NCI-H1105 treated with DMSO at 0.1 percent for 48 hours (cell line): ENCODE measurements around the gene FLT1.

Experiments
- DNase-seq: peaks from one replicate; lab custom pipeline; 2025; lab: John Stamatoyannopoulos, UW

FLT1 gene

DNA sequence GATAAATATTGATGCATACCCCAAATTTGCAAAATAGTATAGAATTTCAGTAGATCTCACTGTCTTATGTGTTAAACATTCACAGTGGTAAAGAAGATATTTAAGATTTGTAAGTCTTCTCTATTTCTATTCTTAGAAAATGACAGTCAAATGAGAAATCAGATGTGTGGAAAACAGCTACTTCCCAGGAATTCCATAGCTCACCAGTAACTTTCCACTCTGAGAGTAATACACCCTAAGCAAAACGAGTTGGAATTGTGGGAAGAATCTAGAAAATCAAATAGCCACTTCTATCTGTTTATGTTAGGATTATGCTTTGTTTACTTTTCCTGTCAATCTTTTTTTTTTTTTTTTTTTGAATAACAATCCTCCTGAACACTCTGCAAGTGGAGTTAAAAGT is 69.1 kb downstream of the FLT1 start:
- no peak for DNase-seq

DNA sequence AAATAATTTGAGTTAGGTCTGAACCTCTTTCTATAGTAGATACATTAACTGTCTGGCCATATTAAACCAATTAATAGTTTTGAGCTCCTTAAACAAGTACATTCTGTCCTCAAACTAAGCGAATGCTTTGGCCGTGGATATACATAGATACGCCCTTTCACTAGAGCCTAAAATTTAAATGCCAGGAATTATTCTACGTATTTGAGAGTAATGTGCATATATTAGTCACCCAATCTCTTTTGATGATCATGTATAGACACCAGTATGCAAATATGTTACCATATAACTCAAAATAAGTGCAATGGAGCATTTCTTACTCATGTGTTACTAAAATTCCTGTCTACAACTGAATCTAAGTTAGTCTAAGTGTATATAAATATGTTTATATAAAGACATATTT is 70.4 kb downstream of the FLT1 start:
- DNase-seq: no peak

DNA sequence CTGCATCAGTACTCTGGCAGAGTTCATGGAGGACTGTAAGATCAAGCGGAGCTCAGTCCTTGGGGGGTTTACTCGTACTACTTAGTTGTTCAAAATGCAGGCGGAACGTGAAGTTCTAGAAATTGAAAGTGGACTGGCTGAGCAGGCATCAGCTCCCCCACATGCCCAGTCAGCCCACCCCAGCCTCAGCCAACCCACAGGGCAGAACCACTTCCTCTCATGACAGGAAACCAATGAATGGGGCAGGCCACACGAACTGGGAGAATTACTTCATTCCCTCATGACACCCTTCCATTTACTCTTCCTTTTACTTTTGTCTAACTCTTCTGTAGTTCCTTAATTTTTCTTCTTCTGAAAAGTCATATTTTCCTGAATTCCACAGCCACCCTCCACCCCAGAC is 71.9 kb downstream of the FLT1 start:
- no peak for DNase-seq

DNA sequence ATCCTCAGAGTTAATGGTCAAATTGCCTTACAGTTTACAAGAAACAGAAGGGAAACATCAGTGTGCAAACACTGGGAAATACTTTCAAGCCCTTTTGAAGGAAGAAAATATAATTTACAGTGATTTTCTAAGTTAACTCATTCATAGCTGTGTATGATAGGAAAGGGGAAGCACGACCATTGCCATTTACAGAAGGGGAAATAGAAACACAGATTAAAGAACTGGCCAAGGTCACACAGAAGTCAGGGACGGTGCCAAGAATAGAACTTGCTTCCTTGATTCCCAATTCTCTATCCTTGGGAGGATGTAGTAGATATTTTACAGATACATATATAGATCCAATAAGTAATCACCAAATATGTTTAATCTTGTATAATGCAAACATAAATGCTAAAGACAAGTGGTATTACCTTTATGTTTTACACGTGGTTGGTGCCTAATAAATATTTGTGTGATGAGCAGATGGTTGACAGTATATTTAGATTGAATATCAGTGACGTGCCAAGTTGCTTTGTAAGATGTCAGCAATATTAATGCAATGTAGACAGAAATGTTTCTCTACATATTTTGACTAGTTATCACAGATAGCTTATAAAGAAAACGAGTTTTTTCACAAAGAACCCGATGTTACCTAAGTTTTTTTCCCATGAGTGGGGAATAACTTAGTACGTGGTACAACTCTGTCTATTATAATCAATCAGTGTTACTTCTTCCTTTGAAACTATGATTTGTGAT is 73.1 kb downstream of the FLT1 start:
- no peak for DNase-seq

DNA sequence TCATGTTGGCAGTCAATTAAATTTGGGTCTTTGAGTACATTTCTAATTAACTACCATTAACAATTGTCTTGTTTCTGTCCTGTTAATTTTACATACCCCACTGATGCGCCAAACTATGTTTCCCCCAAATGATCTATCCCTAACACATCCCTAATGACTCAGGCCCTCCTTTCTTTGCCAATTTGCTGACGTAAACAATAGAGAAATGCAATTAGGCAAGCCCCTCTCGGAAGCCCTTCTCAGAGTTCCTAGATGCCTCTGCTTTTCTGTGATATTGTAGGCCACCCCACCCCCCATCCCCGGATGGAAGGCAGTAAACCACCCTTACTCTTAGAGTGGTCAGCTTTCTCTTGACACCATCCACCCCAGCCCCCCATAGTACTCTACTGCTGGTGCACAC is 74.2 kb downstream of the FLT1 start:
- DNase-seq: no peak

DNA sequence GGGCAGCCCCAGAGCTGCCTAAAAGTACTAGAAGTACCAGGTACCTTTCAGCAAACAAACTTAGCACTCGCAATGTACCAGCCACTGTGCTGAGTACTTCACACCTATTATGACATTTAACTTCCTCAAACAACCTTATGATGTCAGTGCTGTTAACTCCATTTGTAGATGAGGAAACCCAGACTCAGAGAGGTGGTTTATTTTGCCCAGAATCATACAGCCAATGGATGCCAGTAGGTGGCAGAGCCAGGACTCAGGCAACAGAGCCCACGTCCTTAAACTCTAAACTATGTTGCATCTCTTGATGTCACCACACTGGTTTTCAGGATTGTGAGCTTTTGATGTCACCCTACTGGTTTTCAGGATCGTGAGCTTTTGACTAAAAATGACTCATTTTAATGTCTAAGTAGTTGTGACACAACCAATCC is 78.9 kb downstream of the FLT1 start:
- DNase-seq: no peak

DNA sequence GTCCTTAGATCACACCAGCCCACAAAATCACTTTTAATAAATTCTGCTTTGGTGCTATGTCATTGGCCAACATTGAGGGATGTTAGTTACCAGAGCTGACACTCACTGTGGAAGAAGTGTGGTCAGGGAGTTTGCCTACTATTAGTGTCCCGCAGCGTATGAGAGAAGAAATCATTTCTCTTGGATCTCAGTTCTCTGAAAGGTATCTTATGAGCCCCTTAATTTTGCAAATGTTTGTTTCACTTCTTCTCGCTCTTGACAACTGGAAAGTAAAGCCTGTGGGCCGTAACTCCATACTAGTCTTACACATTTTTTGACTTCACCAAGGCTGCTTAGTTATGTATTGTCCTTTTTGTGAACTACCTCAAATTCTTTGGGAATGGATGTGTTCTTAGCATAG is 80.9 kb downstream of the FLT1 start:
- DNase-seq: no peak

DNA sequence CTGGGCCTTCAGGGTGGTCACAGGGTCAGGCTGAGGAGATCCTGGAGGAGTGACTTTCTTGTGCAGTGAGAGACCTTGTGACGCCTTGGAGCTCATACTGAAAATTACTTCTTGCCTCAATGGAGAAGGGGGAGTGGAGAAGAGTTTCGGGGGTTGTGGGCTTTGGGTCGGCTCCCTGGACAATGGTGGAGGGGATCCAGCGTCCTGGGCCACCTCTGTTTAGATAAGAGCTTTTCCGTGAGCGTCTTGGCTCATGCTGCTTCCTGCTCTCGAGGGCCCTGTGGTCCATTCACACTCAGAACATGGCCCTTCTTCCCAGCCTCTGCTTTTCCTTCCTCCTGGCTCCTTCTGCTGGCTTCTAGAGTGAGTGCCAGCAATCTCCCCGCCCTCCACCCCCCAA is 81.9 kb downstream of the FLT1 start:
- DNase-seq: no peak

DNA sequence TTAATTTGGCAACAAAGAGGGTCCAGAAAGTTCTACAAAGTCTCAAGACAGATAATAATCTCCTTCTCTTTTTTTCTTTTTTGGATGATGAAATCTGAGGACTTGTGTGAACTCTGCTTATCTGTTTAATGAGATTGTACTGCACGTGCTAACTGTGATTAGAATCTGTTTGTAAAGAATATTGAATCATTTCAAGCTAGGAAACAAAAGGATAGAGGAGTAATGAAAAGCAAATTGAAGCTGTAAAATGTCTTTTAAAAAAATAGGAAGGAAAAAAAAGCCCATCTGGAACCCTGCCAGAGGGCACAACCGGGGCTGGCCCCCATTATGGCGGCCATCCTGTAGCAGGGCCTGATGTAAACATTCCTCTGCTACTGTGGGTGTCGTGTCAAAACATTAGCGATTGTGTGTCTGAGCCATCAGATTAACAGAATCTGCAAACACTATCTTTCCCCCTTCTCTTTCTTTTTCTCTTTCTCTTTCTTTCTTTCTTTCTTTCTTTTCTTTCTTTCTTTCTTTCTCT is 83.0 kb downstream of the FLT1 start:
- DNase-seq: no peak

DNA sequence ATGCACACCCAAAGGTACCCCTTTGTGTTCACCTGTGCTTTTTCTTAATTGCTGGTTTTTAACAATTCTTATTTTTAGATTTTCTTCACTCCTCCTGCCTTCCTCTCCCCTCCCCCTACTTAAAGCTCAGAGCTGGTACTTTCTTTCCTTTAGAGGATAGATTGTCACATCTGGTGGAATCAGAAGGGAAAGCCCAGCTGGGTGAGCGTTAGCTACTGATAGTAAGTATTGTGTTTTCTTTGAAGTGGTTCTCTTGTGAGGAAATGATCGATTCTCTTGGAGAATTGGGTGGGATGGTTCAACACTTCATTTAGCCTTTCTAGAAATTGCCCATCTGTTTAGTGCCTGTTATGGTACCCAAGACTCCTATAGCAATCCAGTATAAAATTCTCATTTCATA is 84.8 kb downstream of the FLT1 start:
- DNase-seq: no peak

DNA sequence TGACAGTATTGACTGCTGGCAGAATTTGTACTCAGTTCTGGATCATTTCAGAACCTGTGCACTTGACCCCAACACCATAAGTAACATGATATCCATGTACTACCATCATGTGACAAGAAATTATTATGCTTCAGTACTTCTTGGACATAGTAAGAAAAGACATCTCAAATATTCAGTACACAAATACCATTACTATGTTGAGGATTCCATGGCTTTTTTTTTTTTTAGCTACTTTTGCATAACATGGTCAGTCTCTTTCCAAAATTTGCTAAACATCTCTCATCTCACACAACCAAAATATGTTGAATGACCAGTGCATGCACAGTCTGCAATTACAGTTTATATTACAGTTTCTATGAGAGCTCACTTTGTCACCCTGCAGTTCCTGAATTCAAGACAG is 85.3 kb downstream of the FLT1 start:
- DNase-seq: no peak

DNA sequence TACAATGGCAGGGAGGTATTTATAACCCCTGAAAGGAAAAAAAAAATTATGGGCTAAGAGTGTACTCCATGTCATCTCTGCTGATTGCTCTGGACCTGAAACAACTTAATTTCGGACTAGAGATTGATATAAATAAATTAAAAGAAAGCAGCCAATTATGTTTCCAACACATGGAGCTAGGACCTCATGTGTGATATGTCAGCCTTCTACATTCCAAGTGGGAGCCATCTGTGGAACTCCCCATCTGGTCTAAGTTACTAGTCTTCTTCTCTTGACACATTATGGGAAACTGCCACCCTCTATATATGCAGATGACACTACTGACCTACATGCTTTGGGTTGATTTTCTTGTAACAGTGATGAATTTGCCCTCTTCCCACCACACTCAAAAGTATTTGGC is 86.1 kb downstream of the FLT1 start:
- no peak for DNase-seq

DNA sequence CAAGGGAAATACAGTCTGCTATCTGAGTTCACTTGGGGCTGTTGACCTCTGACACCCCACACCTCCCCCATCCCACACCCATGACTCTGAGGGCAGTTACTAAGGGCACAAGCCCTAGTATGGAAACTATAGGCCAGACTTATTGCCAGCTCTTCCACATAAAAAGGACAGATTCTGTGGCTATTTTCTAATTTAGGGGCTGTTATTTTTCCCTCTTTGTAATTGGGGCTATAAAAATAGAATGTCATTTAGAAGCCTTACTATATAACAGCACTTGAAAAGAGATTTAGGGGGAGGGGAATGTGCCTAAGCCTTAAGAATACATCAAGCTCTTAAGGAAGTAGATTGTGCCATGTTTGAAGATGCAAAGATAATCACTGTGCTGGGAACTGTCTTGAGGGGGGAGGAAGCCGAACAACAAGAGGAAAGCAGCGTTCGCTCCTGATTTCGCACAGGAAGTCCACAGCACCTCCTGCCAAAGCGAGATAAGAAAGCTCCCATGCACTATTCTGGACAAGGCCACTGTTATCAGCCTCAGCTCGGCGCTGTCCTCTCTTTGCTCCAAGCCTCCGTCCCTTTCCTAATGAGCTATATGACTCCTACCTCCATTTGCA is 86.6 kb downstream of the FLT1 start:
- DNase-seq: no peak

DNA sequence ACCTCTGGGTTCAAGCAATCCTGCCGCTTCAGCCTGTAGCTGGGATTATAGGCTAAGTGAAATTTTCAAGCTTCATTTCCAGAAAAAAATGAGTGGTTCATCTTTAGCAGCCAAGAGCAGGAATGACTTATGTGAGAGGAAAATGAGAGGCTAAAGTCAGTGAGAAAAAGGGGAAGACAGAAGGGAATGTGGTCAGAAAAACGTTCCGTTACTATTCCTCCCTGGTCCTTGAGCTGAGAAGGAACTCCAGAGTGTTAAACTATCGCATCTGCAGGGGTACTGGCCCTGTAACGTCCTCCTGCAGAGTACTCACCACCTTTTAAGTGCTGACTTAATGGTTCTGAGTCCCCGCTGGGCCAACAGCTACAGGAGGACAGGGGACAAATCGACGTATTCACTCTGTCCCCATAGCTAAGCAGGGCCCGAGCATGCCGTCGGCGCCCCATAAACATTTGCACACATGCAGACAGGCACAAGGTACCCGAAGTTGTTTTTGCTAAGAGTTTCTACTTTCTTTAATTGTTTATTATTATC is 88.1 kb downstream of the FLT1 start:
- DNase-seq: no peak

DNA sequence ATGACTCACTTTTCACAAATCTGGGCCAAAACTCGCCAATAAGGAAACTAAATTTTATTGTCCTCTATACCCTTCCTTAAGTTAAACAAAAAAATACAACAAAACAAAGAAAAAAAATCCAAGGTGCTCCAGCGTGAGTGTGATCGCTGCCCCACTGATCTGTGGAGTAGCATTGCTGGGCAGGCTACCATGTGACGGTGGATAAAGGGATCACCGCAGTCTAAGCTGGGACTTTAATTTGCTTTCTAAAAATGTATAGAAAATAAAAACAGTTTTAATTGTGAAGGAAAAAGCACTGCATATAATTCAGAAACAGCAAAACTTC is 92.9 kb downstream of the FLT1 start:
- no peak for DNase-seq

DNA sequence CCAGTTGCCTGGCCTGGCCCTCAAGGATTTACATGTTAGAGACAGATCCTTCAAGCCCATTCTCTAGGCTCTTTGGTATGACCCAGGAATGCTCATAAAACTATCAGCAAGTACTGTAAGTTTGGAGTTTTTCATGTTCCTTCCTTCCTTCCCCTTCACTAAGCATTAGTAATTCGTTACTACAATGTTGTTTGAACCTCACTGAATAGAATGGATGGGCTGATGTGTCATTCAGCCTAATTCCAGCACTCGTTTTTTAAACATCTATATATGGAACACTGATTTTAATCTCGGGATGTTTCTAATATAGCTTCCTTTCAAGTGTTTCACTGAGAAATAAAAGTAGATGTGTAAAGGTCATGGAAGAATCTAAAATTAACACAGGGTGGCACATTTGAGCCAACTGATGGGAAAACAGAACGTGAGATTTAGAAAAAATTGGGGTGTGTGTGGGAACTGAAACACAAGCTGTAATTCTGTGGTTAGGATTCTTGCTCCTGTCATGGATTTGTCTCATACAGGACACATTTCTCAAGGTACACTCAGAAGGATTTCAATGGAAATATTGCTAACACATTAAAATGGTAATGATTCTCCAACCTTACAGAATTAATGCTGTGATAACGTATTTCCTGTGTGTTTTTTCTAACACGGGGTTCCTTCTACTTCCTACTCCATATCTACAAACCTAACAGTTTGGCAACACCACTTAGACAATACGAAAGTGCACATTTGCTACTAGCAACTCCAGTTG is 93.4 kb downstream of the FLT1 start:
- no peak for DNase-seq

DNA sequence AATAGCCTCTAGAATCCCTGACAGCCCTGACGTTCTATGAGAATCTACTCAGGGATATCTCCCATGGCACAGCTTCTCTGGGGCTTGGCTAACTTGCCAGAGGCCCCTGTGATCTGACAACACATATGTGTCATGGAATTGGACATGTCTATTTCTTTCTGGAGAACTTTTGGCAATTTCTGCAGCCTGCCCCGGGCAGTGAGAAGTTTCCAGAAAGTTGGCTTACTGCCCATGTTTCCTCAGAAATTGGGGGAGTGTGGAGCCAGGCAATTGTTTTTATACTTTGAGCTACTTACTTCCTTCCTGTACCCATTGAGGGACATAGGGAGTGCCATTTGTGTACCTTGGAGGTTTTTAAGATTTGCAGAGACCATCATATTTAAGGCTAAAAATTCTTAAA is 98.9 kb downstream of the FLT1 start:
- no peak for DNase-seq

DNA sequence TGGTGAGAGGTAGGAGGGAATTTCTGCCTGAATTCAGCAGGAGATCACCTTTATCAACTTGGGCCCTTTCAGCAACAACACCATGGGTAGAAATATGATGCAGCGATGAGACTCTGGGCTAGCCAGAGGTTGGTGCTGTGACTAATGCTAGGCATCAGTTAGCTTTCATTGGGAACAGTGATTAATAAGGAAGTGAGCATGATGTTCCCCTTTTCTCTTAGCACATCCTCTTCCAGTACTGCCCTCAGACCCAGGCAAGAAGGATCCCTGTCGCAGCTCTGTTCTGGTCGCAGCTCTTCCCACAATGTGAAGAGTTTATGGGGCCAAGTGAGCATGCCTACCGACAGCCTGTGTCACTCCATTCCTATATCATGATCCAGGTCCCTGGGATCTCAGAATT is 100.5 kb downstream of the FLT1 start:
- DNase-seq: no peak

DNA sequence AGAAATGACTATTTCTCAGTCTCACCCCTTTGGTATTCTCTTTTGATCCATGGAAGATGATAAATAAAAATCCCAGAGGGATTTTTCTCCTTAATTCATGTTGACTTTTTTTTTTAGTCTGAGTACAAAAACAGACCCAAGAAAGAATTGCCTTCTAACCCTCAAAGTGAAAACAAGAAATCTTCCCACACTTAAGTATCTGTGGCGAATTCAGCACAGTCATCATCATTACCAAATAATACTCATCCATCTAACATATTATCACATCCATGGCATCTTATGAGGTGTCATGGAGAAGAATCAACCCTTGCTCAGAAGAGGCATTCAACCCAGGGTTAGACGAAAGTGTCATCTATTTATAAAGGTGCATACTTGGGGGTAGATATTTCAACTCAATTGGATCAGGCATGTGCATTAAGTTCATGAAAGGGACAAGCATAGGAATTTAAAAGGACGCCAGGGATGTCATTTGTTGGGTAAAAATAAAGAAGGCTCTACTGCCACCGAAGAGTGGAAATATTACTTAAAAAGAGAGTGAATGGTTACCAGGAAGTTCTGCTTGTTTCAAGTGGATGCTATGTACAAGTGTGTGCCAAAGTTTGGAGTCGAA is 101.9 kb downstream of the FLT1 start:
- DNase-seq: no peak

DNA sequence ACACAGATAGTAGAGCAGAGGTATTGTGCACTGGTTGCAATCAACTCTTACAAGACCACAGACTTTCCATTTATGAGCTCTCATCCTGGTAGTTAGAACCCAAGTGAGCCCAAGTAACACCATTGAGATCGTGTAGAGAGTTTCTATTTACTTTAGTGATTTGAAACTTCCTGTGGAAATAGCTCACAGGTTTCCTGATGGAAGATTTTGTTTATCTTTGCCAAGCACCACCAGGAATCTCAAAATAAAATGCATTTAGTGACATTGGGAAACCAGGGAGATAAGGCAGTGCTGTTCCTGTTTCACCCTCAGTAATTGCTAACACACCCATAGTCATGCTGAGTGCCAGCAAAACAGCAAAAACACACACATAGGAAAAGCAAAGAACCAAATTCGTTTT is 102.5 kb downstream of the FLT1 start:
- DNase-seq: no peak

DNA sequence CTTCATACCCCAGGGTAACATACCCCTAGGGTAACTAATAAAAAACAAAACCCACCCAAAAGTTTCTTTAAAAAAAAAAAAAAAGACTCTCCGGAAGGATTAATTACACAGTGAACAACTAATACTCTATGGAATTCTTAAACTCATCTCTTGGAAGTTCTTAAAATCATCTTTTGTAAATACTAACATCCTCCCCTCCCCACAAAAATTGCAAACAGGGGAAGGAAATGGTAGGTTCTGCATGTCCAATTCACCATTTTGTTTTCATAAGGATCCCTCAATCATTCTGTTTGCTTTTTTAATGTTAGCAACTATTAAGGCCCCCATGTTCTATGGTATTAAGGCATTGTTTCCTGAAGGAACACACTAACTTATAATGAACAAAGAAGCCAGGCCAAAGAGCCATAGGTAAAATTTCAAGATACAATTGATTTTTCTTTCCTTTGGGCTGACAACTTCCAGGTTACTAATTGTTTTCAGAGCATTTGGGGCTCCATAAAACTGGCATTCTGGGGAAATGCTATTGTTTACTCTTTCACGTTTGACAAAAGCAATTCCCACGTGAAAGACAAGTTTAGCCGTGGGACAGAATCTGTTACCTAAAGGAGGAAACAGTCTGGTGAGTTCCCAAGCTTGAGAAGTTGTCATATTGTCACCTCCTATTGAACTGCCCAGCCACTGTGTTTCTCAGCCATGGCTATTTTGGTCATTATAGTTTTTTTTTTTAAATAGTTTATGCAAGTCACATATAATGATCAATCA is 107.0 kb downstream of the FLT1 start:
- DNase-seq: no peak

DNA sequence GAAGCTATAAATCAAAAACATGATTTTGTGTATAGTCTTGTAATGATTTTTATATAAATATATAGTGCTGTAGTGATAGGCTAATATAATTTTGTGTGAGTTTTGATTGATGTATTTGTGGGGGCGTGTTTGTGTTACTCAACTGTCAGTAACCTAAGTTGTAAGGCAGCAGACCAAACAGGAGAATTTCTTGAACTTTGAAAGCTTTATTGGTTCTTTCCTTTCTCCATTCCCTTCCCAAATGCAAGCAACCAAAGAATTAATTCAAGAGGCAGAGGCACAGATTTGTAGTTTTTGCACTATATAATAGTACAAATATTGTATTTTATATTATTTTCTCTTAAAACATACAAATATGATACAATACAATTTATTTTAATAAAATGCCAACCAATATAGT is 109.6 kb downstream of the FLT1 start:
- DNase-seq: no peak
